ENCODE data around the gene CRYL1.
"Not testable (repeated sequence)": the region's sequence is repeated elsewhere in the genome, so short reads cannot be mapped to it uniquely, and the experiment has no call there.

CRYL1 gene

GRCh38 chr13:20446405-20446804, 79.3 kb downstream of the CRYL1 start:
- DNase-seq: no peak

- no peak for DNase-seq
Observed at GRCh38 chr13:20442798-20443381, 82.8 kb downstream of the CRYL1 start.

GRCh38 chr13:20442375-20442774, 83.3 kb downstream of the CRYL1 start:
- DNase-seq: no peak

DNA sequence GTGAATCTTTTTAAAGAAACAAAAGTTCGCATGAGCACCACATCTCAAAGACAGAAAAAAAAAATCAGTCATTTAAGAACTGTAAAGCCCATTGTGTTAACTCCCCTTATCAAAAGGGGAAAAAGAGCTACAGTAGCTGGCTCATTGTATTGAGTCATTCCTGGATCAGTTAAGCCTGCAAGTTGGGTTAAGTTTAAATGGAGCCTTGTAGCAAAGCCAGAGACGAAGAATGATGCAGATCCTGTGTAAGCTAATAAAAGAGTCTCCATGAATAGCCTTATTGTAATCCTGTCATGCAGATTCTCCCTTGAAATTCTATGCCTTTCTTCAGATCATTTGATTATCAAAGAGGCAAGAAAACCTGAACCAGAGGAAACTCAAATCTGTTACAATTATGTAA, 83.8 kb downstream of the CRYL1 start:
- no peak for DNase-seq

- no peak for DNase-seq
Observed at GRCh38 chr13:20441056-20441455, 84.6 kb downstream of the CRYL1 start.

- no peak for DNase-seq
Observed at GRCh38 chr13:20439261-20439660, 86.4 kb downstream of the CRYL1 start.

- no peak for DNase-seq
Observed at GRCh38 chr13:20438801-20439200, 86.9 kb downstream of the CRYL1 start.

- no peak for DNase-seq
Observed at GRCh38 chr13:20436505-20436904, 89.2 kb downstream of the CRYL1 start.

- no peak for DNase-seq
Observed at GRCh38 chr13:20435616-20436368, 89.9 kb downstream of the CRYL1 start.

- not testable (repeated sequence) for DNase-seq
Observed at GRCh38 chr13:20434210-20434609, 91.4 kb downstream of the CRYL1 start.

- no peak for DNase-seq
Observed at GRCh38 chr13:20431687-20432384, 93.8 kb downstream of the CRYL1 start.

DNA sequence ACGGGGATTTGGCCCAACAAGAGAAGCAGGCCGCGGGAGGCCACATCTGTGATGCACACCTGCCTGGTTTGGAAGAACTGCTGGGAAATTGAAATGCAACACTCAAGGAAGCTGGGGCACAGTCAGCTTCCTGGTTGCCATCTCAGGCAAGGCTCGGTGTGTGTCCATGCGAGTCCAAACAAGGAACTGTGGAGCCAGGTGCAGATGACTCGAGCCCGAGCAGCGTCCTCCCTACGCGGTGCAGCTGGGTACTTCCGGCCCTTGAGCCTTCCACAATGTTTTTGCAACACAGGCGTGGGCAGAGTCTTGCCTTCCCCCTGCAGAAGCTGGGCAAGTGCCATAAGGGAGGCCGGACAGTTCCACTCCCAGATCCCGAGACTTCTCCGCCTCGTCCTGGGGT, 94.6 kb downstream of the CRYL1 start:
- DNase-seq: peak; percentile 81

DNA sequence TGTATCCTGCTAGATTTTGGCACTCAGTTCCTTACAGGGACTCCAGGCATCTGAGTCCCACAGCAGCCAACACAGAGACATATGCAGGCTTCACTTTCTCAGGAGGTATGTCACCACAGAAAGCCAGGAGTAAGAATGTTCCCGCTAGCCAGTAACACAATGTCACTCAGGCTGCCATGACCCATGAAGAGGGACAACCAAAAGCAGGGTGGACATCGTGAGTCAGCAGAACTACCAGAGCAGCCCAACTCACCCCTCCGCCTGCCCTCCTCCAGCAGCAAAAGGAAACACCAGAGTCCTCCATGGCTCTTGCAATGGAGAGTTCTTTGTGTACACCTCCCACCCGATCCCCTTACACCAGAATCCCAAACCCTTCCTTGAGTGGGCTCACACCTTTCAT, 95.4 kb downstream of the CRYL1 start:
- no peak for DNase-seq

GRCh38 chr13:20429682-20430081, 96.0 kb downstream of the CRYL1 start:
- DNase-seq: no peak

DNA sequence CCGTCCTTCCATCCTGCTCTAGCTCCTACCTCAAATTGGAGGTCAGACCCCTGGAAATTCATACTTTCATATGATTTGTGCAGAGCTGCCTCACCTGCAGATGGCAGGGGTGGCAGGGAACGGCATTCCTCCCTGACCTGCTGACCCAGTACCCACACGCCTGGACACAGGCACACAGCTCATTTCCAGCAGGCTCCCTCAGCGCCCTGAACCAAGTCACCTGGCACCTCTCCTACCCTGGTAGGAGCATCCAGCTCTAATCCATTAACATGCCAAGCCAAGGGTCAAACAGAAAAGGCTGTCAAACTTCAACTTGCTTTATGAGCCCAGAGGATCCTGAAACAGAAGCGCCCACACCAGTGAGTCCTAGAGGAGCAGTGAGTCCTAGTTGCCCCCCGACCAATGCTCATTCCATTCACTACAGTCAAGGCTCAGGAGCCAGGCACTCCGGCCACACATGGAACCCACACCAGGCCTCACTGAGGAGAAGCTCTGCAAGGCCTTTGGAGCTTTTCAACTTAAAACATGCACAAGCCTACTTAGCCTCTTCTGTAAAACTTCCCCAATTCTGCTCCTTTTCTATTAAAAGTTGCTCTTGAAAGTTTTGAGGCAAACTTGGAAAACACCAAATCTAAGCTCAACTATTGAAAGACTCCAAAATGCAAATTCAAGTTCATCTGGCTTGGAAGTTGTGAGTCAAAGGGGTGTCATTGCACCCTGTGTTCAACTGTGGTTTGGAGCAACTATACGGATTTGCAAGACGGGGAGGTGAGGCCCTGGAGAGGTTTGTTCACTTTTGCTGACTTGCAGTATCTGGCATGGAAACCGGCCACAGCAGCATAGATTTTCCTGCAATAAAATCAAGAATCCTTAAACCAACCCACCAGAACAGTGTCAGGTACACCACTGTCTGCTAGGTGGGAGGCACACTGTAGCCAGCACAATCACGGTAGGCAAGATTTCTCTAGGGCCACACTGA, 96.7 kb downstream of the CRYL1 start:
- no peak for DNase-seq

DNA sequence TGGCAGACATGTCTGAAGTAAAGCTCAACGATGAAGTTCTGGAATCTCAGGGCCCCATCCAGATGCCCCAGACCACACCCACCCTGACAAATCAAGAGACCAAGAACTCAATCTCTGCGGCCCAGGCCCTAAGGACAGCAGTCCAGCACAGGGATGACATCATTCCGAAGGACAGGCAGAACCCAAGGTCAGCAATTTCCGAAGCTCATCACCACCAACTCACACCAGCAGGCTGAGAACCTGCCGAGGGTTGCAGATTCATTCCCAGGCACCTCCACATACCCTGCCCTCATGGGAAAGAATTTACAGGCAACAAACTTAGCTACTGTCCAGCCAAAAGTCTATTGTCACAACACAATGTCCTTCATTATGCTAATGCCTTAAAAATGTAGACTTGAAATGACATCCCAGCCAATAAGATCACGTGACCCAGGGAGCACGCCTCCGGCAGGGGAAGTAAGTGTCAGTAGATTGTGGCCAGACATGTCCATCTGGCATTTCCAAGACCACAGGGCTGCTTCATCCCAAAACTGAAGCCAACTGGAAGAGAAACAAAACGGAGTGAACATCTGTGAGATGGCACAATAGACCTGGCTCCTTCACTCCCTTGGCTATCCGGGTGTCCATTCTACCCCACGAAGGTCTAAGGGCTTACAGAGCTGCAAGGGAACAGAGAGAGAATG, 98.8 kb downstream of the CRYL1 start:
- DNase-seq: no peak

GRCh38 chr13:20425819-20426219, 99.8 kb downstream of the CRYL1 start:
- no peak for DNase-seq

- no peak for DNase-seq
Observed at GRCh38 chr13:20424949-20425348, 100.7 kb downstream of the CRYL1 start.

DNA sequence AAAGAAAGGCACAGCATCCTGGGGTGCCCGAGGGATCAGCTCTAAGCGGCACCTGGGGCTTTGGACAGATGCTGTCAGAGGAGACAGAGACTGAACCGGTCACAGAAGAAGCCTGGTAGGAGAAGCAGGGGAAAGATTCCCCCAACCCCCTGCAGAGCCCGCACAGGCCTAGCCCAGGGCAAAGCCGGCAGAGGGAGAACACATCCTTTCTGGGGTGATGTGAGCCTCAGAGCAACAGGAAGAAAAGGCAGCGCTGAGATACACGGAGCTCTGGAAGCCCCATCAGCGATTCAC, 101.2 kb downstream of the CRYL1 start:
- no peak for DNase-seq

GRCh38 chr13:20422362-20422761, 103.3 kb downstream of the CRYL1 start:
- DNase-seq: no peak

DNA sequence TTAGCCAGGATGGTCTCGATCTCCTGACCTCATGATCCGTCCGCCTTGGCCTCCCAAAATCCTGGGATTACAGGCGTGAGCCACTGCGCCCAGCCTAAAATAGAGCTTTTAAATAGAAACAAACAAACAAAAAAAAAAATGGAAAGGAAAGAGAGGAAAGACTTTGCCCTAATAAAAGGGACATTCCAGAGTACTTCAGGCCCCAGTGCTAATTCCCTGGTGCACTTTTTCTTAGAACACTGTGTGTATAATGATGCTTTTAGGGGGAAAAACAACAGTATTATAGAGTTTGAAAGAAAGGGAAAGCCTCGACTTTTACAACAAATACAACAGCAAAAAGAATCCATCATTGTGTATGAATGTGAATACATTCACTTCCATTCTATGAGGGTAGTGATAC, 104.7 kb downstream of the CRYL1 start:
- DNase-seq: no peak

GRCh38 chr13:20418953-20419352, 106.7 kb downstream of the CRYL1 start:
- no peak for DNase-seq
